ENCODE results near the gene SLC26A1.

SLC26A1 gene

DNA sequence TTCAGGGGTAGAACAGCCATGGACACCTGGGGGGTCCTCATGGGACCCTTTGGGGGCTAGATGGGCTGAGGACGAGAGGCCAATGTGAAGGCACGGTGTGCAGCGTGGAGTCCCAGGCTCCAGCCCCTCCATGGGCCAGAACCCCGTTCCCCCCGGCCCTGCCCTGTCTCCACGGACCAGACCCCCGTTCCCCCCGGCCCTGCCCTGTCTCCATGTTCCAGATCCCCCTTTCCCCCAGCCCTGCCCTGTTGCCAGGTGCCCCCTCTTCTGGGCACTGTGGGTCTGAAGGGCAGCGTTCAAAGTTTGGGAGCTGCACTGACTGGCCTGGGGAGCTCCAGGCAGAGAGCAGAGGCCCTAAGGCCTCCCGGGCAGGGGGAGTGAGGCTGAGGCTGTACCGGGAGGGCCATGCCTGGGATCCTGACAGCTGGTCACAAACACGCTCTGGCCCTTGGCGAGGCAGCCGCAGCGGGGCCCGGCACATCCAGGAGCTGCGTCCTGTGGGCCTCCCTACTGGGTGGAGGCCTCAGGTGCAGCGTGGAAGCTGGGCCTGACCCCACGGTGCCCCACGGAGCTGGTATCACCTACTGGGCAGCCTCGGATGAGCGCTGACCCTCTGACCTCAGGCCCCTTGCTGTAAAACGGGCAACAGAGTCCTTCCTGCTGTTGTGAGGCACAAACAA lies 28.7 kb downstream of the SLC26A1 start:
- no peak for DNase-seq

DNA sequence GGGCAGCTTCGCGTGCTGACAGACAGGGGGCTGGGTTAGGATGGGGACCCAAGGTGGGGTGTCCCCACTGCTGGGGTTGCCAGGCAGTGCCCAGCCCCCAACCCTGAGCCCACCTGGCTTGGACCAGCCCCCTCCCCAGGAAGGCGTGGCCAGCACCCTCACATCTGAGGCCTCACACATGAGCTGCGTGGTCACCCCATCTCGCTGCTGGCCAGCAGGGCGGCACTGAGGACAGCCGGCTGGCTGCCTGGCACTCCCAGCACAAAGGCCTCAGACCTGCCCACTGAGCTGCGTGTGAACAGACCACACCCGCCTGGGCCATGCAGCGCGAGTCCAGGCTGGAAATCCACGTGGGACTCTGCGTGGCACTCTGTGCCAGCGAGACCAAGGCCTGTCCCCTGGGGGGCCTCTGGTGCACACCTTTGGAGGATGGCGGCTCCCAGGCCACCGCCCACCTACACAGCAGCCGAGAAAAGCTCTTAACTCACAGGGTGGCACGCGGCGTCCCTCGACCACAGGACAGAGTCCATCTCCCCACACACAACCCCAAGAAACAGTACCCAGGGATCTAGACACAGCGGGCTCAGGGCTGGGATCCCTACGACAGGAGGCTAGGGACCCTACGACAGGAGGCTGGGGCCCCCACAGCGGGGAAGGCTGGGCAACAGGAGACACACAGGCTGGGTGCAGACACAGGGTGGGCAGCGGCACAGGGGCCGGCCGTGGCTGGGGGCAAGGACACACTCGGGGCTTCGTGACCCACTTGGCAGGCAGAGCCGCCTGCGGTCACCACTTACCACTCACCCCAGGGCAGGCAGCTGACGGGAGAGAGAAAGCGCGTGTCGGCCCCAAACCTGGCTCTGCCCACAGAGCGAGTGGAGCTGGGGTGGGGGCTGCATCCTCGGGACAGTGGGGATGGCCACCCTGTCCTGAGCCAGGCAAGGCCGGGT lies 29.7 kb downstream of the SLC26A1 start:
- DNase-seq, result no peak

DNA sequence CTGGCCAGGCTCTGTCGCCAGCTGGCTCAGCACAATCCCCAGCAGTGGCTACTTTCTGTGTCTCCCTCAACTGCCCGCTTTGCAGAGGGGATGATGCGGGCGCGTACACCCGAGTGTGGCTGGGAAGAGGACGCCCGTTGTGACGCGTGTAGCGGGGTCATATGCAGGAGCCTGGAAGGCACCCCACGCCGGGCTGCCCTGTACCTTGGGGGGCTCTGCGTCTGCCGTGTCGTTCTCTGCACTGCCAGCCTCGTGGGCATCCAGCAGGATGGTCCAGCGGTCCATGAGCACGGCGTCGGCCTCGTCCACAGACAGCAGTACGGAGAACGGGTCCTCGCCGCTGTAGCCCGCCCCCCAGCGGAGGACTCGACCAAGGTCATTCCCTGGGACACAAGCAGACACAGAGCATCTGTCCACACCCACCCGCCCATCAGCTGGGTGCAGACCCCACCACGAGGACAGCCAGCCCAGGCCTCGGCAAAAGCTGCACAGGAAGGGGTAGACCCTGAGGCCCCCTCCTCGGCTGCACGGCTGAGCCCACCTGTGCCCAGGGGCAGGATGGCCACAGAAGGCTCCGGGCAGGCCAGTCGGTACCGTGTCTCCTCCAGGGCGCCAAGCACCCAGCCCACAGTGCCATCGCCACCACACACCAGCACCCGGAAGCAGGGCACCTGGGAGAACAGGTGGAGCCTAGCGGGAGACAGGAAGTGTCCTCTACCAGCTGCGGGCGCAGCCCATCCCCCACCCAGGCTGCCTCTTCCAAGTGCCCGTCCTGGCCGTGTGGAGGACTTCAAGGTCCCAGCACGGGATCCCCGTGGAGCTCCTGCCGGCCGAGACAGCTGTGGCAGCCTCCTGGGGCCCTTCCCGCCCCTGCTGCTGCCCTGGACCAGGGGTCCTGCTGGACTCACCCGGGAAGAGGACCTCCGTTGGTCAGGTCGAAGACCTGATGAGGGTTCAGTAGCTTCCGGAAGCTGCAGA lies 30.7 kb downstream of the SLC26A1 start:
- no peak for DNase-seq

DNA sequence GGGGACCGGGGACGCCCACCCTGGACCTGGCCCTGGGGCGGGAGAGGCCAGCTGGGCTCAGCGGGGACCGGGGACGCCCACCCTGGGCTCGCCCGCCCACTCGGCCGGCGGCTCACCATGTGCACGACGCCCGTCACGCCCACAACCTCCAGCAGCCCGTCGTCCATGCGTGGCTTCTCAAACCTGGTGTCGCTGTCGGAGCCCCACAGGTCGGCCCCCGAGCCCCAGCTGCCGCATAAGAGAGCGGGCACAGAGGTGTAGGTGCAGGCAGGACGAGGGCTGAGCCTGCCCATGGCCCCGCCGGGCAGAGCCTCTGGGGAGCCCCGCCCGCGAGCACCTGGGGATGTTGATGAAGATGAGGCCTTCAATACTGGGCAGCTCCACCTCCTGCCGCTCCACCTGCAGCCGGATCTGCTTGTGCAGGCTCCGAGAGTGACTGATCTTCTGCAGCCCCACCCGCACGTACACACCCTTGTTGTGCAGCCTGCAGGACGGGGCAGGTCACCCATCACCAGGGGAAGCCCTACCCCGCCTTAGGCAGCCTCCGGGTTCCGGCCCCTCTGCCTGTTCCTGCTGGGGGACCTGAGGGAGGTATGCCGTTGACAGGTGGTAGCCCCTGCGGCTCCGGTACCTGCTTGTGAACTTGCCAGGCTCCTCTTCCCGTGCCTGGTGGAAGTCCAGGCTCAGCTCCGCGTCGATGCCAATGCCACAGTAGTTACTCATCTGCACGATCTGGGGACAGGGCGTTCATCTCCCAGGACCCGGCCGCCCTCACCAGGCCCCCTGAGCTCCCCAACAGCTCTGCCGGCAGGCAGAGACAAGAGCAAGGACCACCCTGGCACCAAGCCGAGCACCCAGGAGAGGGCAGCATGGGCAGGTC lies 31.6 kb downstream of the SLC26A1 start:
- DNase-seq, result no peak

DNA sequence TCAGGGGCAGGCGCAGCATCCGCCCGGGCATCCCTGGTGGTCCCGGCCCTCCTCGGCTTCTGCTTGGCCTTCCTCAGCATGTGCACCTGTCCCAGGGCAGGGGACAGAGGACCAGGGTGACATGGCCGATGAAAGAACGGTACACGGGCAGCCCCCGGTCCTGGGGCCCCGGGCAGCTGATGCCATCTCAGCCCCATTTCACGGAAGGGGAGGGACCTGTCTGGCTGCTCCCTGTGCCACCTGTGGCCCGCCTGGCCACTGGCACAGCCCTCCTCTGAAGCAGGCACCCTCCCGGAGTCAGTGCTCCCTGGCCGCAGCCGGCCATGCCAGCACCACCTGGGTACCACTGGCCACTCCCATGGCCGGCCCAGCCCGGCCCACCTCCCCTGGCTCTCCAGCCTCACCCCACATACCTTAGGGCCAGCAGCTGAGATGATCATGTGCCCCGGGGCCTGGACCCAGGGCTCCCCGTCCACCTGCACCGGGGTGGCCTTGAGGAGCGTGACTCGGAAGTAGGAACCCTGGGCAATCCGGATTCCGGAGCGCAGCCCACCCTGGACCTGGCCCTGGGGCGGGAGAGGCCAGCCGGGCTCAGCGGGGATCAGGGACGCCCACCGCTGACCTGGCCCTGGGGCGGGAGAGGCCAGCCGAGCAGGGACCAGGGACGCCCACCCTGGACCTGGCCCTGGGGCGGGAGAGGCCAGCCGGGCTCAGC lies 32.4 kb downstream of the SLC26A1 start:
- DNase-seq, result no peak

DNA sequence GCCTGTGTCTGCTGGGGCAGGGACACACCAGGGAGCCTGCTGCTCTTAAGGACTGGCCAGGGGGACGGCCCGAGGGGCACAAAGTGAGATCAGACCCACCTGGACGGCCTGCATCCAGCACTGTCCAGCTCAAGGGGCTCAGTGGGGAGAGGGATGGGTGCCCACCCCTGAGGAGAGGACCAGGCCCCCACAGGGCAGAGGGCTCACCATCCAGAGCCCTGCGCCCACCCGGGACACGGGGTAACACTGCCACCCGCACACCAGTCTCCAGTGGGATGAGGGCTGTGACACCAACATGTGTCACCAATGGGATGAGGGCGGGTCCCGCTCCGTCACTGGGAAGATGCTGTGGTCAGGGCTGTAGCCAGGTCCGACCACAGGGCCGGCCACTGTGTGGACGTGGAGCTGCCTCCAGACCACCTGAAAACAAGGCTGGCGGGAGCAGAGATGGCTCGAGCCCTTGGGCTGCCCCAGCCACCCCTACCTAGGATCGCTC lies 33.0 kb downstream of the SLC26A1 start:
- DNase-seq, result no peak

DNA sequence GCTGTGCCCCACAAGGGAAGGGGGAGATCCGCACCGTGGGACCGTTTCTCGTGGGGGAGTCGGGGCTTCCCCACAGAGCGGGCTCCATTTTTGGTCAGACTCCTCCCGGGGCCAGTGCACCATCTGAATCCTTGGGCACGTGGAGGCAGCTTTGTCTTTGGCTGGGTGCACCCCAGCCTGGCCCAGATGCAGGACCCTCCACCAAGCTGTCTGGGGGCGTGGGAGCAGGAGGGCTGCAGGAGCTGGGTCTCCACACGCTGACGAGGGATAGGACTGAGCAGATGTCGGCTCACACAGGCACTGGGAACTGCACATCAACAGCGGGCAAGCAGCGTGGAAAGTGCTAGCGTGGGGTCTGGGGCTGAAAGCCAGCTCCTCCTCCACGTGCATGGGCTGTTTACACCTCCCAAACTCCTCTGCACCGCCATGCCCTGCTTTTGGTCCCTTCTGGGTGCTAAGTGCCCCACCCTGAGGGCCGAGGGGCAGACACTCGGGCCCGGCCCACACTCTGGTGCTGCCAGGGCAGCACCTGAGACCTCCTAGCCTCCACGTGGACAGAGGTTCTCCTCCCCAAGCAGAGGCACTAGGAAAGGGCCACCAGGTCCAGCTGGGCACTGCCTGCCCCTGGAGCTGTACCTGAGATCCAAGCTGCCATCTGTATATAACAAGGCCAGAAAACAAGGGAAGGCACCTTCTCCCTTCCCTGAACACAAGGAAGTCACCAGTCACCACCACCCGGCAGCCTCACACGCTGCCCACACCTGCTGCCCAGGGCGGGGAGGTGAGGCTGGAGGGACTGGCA lies 33.7 kb downstream of the SLC26A1 start:
- no peak for DNase-seq

DNA sequence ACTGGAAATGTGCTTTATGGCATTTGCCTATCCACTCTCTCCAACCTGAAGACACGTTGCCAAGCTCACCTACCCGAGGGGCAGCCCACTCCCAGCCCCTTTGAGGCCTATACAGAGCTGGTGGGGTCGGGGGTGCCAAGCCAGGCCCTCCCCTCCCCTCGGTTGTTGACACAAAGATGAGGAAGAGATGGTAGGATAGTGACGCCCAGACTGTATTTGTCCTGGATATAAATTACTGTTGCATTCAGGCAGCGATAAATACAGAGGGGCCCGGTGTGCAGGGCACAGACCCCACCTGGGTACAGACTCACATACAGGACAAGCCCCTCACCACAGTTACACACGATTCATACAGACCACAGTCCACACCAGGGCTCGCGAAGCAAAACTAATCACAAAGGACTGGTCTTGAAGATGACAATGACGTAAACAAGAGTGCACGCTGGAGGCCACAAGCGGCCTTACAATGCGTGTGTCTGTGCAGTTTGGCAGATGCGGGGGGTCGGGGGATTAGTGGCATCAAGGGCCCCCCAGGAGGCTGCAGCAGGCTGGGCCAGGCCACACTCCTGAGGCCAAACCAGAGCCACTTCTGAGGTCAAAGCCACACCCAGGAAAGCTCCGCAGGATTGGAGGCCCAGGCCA lies 34.4 kb downstream of the SLC26A1 start:
- DNase-seq, result no peak

DNA sequence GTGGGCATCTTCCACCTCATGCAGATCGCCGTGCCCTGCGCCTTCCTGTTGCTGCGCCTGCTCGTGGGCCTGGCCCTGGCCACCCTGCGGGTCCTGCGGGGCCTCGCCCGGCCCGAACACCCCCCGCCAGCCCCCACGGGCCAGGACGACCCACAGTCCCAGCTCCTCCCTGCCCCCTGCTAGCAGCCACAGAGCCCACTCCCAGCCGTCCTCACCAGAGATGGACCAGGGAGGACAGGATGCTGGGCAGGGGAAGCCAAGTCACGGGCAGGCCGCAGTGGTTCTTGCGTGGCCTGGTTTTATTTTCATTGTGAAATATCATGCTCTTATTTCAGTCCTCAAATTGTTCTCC lies 34.9 kb downstream of the SLC26A1 start:
- DNase-seq, result no peak

DNA sequence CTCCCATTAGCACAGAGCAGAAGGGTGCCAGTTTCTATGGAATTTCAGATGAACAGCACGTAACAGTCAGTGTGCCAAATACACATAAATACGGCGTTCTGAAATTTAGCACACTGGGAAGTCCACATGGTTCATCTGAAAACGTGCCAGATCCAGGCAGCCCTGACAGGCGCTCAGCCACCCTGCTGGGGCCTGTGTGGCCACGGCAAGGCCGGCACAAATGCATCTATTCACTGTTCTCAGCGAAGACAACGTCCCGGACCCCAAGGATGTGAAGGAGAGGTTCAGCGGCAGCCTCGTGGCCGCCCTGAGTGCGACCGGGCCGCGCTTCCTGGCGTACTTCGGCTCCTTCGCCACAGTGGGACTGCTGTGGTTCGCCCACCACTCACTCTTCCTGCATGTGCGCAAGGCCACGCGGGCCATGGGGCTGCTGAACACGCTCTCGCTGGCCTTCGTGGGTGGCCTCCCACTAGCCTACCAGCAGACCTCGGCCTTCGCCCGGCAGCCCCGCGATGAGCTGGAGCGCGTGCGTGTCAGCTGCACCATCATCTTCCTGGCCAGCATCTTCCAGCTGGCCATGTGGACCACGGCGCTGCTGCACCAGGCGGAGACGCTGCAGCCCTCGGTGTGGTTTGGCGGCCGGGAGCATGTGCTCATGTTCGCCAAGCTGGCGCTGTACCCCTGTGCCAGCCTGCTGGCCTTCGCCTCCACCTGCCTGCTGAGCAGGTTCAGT lies 35.5 kb downstream of the SLC26A1 start:
- DNase-seq, result no peak

DNA sequence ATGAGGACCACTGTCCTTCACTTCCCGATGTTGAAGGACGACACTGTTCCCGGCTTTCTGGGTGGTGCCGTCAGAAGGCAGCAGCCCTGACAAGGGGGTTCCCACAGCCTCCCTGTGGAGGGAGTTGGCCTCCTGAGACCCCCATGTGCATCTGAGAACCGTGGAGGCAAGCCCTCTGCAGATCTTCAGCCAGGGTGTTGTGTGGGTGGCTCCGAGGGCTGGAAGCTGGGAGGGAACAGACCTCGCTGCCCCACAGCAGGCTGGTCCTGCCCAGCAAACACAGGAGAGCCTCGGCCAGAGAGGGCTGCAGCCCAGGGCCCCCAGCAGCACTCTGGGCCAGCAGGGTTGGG lies 36.0 kb downstream of the SLC26A1 start:
- DNase-seq, result no peak

DNA sequence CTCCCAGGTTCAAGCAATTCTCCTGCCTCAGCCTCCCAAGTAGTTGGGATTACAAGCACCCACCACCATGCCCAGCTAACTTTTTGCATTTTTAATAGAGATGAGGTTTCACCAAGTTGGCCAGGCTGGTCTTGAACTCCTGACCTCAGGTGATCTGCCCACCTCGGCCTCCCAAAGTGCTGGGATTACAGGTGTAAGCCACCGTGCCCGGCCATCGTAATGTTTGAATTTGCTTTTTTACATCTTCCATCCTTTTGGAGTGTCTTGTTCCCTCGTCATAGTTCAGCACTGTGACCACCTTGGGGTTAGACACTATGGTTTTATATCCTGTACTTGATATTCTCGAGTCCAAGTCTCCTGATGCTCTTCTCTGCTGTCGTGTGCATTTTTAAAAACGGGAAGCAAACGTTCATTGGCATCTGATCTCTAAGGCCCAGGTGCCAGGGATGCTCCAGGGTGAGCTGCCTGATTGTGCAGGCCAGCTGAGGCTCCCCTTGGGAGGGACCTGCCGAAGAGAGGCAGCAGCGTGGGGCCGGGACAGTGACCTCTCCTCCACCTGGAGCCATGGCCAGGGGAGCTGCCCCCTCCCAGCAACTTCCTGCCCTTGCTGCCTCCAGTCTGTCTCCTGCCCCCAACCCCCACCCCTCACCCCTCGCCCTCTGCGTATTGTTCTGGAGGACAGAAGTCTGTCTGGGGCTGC lies 36.5 kb downstream of the SLC26A1 start:
- no peak for DNase-seq

DNA sequence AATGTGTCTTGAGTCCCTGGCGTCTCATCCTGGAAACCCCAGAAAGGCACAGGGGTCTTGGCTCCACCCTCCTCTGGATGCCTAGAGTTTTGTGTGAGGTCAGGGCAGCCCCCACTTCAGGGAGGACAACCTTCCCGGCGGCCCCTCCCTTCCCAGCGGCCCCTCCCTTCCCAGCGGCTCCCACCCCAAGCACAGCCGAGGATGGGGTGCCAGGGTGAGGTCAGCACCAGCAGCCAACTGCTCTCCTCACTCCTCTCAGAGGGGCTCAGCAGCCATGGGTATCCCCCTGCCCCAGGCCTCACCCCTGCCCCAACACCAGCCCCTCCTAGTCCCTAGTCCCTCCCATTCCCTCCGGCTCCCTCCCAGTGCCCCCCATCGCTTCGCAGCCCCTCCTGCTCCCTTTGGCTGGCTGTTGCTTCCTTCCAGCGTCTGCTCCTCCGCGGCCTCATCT lies 37.2 kb downstream of the SLC26A1 start:
- no peak for DNase-seq

DNA sequence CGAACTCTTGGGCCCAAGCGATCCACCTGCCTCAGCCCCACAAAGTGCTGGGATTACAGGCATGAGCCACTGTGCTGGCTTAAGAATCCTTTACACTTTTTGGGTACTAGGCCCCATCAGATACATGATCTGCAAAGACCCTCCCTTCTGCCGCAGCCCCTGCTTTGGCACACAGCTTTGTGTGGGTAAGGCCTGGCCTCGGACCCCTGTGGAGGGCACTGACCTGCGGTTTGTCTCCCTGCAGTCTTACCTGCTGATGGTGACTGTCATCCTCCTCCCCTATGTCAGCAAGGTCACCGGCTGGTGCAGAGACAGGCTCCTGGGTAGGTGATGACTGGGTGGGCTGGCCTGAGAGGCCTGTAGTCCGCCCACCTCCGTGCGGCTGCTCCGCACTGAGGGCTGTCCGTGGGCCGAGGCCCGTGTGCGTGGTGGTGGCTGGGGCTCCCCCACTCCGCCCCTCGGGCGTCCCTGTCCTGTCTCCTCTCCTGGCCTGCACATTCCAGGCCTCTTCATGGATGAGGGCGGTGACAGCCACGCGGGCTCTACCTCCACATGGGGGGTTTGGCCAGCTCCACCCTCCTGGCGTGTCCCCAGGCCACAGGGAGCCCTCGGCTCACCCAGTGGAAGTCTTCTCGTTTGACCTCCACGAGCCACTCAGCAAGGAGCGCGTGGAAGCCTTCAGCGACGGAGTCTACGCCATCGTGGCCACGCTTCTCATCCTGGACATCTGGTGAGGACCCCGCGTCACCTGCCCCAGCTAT lies 37.9 kb downstream of the SLC26A1 start:
- no peak for DNase-seq

DNA sequence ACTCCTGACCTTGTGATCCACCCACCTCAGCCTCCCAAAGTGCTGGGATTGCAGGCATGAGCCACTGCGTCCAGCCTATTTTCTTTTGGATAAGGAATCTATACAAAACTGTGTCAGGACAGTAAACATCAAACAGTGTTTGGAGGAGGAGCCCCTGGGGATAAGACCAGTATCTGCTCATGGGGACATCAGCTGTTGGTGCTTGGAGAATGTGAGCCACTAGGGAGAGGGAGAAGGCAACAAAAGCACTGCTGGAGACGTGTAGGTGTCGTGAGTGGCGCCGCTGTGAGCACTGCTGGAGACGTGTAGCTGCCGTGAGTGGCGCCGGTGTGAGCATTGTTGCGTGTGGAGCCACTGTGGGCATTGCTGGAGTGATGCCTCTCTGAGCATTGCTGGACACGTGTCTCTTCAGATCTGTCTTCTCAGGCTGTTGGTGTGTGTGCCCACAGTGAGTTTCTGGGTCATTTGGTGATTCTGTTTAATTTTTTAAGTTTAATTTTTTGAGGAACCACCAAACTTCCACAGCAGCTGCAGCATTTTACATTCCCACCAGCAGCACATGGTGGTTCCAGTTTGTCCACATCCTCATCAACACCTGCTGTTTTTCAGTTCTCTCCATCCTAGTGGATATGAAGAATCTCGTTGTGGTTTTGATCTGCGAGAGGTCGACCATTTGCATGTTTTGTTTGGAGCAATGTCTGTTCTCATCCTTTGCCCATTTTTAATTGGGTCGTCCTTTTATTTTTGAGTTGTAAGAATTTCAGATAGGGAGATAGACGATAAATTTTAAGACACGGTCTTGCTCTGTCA lies 38.8 kb downstream of the SLC26A1 start:
- DNase-seq, result no peak

DNA sequence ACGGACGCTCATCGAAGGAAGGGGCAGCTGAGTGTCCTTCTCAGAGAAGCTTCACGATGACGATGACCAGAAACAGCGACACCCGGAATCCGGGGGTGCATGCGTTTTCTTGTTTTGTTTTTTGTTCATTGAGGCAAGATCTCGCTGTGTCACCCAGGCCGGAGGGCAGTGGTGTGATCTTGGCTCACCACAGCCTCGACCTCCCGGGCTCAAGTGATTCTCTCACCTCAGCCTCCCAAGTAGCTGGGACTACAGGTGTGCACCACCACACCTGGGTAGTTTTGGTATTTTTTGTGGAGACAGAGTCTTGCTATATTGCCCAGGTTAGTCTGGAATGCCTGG lies 39.7 kb downstream of the SLC26A1 start:
- no peak for DNase-seq
